ENCODE measurements around the gene SHISAL2B.

DNA sequence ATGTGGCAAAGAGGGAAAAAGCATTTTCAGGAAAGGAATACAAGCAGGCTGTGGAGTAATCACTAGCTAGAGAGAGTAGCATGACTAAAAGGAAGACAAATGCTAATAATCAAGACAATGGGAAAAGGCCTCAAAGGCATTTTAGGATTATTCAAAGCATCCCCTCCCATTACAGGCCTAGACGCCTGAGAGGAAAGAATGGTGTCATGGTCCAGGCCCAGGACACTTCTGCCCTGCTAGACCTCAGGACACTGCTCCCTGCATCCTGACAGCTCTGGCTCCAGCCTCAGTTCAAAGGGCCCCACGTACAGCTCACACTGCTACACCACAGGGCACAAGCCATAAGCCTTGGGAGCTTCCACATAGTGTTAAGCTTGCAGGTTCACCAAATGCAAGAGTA, 40.8 kb upstream of the SHISAL2B start:
- TF ChIP-seq POLR2A (IDR thresholded peaks at IDR 0.05) = no peak
- TF ChIP-seq, protein P1, sequence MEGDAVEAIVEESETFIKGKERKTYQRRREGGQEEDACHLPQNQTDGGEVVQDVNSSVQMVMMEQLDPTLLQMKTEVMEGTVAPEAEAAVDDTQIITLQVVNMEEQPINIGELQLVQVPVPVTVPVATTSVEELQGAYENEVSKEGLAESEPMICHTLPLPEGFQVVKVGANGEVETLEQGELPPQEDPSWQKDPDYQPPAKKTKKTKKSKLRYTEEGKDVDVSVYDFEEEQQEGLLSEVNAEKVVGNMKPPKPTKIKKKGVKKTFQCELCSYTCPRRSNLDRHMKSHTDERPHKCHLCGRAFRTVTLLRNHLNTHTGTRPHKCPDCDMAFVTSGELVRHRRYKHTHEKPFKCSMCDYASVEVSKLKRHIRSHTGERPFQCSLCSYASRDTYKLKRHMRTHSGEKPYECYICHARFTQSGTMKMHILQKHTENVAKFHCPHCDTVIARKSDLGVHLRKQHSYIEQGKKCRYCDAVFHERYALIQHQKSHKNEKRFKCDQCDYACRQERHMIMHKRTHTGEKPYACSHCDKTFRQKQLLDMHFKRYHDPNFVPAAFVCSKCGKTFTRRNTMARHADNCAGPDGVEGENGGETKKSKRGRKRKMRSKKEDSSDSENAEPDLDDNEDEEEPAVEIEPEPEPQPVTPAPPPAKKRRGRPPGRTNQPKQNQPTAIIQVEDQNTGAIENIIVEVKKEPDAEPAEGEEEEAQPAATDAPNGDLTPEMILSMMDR (IDR thresholded peaks at IDR 0.05) = no peak
